ENCODE data around the gene IBA57.

Gene IBA57

DNA sequence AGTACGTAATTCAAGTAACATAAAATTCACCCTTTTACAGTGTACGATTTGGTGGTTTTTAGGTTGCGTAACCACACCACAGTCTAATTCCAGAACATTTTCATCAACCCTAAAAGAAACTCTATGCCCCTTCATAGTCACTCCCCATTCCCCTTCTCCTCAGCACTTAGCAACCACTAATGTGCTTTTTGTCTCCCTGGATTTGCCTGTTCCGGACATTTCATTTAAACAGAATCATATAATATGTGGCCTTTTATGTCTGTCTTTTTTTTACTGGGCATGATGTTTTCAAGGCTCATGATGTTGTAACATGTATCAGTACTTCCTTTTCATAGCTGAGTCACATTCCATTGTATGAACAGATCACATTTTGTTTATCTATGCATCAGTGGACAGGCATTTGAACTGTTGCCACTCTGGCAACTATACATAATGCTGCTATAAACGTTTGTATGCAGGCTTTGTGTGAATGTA lies 63.0 kb downstream of the IBA57 start:
- DNase-seq = no peak

DNA sequence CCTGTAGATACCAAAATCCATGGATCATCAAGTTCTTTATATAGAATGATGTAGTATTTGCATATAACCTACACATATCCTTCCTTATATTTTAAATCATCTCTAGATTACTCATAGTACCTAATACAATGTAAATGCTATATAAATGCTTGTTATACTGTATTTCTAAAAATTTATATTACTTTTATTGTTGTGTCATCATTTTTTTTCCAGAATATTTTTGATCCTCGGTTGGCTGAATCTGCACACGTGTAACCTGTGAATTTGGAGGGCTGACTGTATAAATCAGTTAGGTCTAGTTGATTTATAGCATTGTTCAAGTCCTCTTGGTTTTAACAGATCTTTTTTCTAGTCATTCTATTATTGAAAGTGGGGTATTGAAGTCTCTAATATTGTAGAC lies 65.6 kb downstream of the IBA57 start:
- DNase-seq = no peak
